NCI-H2196 treated with DMSO at 0.1 percent for 48 hours (cell line): ENCODE data around the gene SPATA18.
"Not testable (repeated sequence)": the region's sequence is repeated elsewhere in the genome, so short reads cannot be mapped to it uniquely, and the experiment has no call there.

ENCODE experiments used
- DNase-seq: peaks from one replicate; lab custom pipeline; 2025; ENCODE audit not compliant: unreplicated experiment; lab: John Stamatoyannopoulos, UW

The SPATA18 gene

DNA sequence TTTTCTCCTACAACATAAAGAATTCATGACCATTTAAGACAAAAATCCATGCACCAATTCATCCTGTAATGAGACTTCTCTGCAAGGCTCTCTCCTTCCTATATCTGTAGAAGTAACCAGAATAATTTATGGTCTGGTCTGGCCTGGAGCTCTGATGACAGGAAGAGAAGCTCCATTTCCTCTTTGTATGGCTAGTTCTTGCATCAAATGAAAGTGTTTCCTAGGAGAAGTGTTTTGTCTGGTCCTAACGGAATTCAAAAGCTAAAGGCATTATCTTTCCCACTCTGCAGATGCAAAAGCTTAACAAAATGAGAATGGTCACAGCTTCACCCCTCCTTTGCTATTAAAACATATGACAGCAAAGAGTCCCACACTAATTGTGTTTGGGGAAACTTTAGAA lies 55.1 kb downstream of the SPATA18 start:
- no peak for DNase-seq

GRCh38 chr4:52106660-52107059 lies 55.6 kb downstream of the SPATA18 start:
- DNase-seq = no peak

DNA sequence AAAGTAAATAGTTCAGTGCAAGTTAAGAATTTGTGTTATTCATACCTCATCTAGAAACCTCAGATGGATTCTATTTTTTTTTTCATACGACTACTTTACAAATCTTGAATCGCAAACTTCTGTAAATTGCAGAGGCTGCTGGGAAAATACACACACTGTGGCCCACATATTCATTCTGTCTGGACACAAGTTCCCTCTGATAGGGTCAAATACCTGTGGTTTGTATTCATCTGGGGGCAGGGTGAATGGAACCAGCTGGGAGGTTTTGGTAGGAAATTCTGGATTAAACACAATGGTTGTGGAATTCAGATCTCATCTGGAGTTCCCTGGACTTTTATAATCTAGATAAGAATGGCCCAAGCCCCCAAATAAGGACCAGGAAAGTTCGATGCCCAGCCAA lies 56.2 kb downstream of the SPATA18 start:
- DNase-seq = no peak

GRCh38 chr4:52107745-52108144 lies 56.6 kb downstream of the SPATA18 start:
- DNase-seq = no peak

GRCh38 chr4:52110171-52110570 lies 59.1 kb downstream of the SPATA18 start:
- DNase-seq = no peak

GRCh38 chr4:52111995-52112394 lies 60.9 kb downstream of the SPATA18 start:
- no peak for DNase-seq

GRCh38 chr4:52112411-52112810 lies 61.3 kb downstream of the SPATA18 start:
- no peak for DNase-seq

GRCh38 chr4:52116641-52117040 lies 65.5 kb downstream of the SPATA18 start:
- no peak for DNase-seq

DNA sequence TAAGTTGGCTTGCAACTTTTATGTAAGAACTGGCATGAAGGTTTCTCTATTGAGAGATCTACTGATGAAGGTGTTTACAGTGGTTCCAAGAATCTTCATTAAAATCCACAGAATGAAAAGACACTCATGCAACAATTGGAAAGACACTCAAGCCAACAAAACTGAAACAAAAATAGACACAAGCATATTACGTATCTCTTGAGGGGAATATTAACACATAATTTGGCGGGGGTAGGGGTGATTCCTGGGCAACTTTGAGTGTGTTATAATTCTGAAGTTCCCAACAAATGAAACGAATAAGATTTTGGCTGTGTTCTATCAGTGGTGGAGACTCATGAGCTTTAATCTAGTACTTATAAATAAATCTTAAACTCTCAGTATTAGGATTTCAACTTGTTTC lies 75.1 kb downstream of the SPATA18 start:
- DNase-seq = no peak

- no peak for DNase-seq
Observed at GRCh38 chr4:52126966-52127365, 75.9 kb downstream of the SPATA18 start.

GRCh38 chr4:52135171-52135570 lies 84.1 kb downstream of the SPATA18 start:
- DNase-seq = no peak

DNA sequence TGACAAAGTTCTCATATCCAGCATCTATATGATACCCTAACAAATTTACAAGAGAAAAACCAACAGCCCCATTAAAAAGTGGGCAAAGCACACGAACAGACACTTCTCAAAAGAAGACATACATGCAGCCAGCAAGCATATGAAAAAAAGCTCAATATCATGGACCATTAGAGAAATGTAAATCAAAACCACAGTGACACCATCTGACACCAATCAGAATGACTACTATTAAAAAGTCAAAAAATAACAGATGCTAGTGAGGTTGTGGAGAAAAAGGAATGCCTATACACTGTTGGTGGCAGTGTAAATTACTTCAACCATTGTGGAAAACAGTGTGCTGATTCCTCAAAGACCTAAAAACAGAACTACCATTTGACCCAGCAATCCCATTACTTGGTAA lies 86.0 kb downstream of the SPATA18 start:
- DNase-seq = not testable (repeated sequence)

DNA sequence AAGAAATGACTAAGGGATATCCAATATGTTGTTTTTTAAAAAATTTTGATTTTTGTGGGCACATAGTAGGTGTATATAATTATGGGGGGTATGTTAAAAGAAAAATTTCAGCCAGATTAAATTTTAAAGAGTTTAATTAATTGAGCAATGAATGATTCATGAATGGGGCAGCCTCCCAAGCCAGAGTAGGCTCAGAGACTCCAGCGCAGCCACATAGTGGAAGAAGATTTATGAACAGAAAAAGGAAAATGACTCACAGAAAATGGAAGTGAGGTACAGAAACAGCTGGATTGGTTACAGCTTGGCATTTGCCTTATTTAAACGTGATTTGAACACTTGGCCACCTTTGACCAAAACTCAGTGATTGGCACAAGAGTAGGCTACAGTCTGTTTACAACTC lies 91.7 kb downstream of the SPATA18 start:
- no peak for DNase-seq

- no peak for DNase-seq
Observed at GRCh38 chr4:52143815-52144214, 92.7 kb downstream of the SPATA18 start.

DNA sequence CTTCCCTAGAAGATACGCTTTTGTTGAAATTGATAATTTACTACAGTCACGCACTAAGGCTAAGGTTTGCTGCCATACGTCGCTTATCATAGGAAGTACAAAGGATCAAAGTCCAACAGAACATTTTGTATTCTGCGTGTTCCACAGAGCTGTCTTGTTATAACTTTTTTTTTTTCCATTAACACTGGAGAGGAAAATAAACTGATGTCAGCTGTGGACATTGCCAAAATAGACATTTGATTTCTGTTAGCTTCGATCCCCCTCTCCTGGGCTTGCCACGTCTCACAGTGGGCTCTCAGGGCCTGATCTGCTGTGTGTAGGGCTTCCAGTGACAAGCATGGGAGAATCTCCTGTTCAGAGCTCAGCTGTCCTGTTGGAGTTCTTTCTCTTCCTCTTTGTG lies 93.3 kb downstream of the SPATA18 start:
- no peak for DNase-seq
